Measurements from ENCODE around the gene LY9. TPM values are rescaled to one million over a fixed set of nuclear protein-coding genes. Genes with fewer than 3 reads are reported as not detected.

The LY9 gene
- total and polyA plus RNA-seq, 10 donors: 30.7 to 151 (median 37.8) TPM

DNA sequence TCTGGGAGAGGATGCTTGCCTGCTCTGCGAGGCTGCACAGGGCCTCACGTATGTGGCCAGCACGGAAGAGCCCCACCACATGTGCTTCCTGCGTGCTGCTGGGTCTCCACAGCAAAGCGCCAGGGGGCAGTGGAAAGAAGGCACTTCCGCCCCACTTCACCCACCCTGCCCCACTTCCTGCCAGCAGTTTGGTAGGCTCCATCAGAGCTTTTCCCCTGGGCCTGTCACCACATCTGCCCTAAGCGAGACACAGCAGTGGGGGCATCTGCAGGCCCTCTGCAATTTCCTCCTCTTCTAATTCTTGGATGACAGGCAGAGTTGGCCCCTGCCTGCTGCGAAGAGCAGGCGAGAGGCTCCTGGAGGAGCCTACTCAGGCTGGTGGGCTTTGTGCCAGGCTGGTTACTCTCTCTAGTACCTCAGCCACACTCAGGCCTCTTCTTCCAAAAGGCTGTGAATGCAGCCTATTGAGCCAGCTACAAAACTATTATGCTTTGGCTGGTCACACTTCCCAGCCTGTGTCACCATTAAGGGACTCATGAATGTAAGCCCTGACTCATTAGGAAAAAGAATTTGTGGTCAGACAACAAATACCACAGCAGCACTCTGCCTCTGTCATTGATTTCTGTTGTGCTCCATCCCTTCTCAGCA, 41.7 kb downstream of the LY9 start:
- no peaks in the 10 kb centered on the region for H3K27me3 ChIP-seq (replicated peaks in 1 of 7)
- intact Hi-C loops (cut with DNase I; ENCODE audit: low total_unique reads): no loop called here
- peaks cover 0 to 16% (median 0%) of the 10 kb centered on the region in 6 donors for H3K36me3 ChIP-seq
- peak overlapping the region; percentile 38 to 89 (median 77) for H3K27ac ChIP-seq
- TF ChIP-seq POLR2A (IDR thresholded peaks at IDR 0.05) (no peak), POLR2AphosphoS5 (IDR thresholded peaks at IDR 0.05) (peak; percentile 87 to 88 (median 87))
- TF ChIP-seq, protein P1, sequence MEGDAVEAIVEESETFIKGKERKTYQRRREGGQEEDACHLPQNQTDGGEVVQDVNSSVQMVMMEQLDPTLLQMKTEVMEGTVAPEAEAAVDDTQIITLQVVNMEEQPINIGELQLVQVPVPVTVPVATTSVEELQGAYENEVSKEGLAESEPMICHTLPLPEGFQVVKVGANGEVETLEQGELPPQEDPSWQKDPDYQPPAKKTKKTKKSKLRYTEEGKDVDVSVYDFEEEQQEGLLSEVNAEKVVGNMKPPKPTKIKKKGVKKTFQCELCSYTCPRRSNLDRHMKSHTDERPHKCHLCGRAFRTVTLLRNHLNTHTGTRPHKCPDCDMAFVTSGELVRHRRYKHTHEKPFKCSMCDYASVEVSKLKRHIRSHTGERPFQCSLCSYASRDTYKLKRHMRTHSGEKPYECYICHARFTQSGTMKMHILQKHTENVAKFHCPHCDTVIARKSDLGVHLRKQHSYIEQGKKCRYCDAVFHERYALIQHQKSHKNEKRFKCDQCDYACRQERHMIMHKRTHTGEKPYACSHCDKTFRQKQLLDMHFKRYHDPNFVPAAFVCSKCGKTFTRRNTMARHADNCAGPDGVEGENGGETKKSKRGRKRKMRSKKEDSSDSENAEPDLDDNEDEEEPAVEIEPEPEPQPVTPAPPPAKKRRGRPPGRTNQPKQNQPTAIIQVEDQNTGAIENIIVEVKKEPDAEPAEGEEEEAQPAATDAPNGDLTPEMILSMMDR (IDR thresholded peaks at IDR 0.05 in 8 of 11, conservative IDR thresholded peaks at IDR 0.05 in 3 of 11): peak in 10 of 11 experiments; percentile 42 to 80 (median 61)
- H3K4me1 ChIP-seq: peaks cover 24 to 64% (median 35%) of the 10 kb centered on the region in 6 donors
- 8 to 19% (median 10%) methylated on average over 8 to 9 of the region's 9 CpGs for WGBS, 5 donors
- H3K4me3 ChIP-seq: peak overlapping the region in 1 of 8 donors; percentile 14
- DNase-seq: peak; percentile 95
- no peaks in the 10 kb centered on the region for H3K9me3 ChIP-seq

DNA sequence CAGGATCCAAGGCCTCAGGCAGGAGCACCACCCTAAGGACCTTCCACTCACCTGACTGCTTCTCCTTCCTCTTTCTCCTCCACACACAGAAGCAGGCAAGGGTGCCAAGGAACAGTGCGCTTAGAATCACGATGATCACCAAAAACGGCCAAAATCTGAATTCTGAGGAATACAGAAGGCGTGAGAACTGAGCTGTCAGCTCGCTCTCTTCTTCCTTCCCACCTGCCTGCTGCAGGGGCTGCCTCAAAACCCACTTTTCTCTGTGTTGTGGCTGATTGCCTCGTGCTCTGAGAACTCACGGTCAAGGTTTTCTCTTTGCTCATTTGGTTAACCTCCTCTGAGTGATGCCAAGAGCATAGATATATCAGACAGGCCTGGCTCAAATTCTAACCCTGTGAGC, 42.9 kb downstream of the LY9 start:
- 45 to 63% (median 55%) methylated on average over 7 of the region's 7 CpGs for WGBS, 5 donors
- DNase-seq: no peak
- intact Hi-C loops (cut with DNase I; ENCODE audit: low total_unique reads): no loop called here
- Histone ChIP-seq H3K9me3 (no peaks in the 10 kb centered on the region), H3K4me1 (peaks cover 24 to 75% (median 35%) of the 10 kb centered on the region in 6 donors), H3K27me3 (replicated peaks in 1 of 7) (no peaks in the 10 kb centered on the region), H3K4me3 (no peak overlapping the region), H3K27ac (peak overlapping the region in 6 of 8 donors; percentile 22 to 89 (median 80)), H3K36me3 (peaks cover 0 to 16% (median 0%) of the 10 kb centered on the region in 6 donors)
- TF ChIP-seq, protein P1 (IDR thresholded peaks at IDR 0.05 in 8 of 11, conservative IDR thresholded peaks at IDR 0.05 in 3 of 11): no peak
- TF ChIP-seq POLR2AphosphoS5 (IDR thresholded peaks at IDR 0.05): no peak
- no peak for TF ChIP-seq POLR2A (IDR thresholded peaks at IDR 0.05)

DNA sequence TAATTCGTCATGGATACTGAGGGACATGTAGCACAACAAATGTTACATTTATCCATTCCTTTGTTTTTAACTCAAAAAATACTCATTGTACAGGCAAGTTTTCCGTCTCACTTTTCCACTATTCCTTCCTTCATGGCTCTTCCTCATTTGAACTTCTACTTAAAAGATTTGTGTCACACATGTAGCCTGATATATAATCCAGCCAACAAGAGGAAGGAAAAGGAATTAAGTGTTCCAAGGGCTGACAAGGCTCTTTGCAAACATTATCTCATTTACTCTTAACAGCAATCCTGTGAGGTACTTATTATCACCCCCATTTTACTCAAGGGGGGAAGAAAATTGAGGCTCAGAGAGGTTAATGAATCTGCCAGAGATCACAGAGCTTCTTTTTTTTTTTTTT, 43.8 kb downstream of the LY9 start:
- Histone ChIP-seq H3K36me3 (peaks cover 0 to 11% (median 0%) of the 10 kb centered on the region in 6 donors), H3K9me3 (no peaks in the 10 kb centered on the region), H3K27ac (peak overlapping the region in 1 of 8 donors; percentile 21), H3K4me3 (no peak overlapping the region), H3K27me3 (replicated peaks in 1 of 7) (no peaks in the 10 kb centered on the region), H3K4me1 (peaks cover 24 to 79% (median 35%) of the 10 kb centered on the region in 6 donors)
- intact Hi-C loops (cut with DNase I; ENCODE audit: low total_unique reads): no loop called here
- no peak for TF ChIP-seq POLR2AphosphoS5 (IDR thresholded peaks at IDR 0.05)
- TF ChIP-seq POLR2A (IDR thresholded peaks at IDR 0.05): no peak
- TF ChIP-seq, protein P1 (IDR thresholded peaks at IDR 0.05 in 8 of 11, conservative IDR thresholded peaks at IDR 0.05 in 3 of 11): no peak
- WGBS, 5 donors: 69 to 73% (median 71%) methylated on average over 2 of the region's 2 CpGs
- no peak for DNase-seq

DNA sequence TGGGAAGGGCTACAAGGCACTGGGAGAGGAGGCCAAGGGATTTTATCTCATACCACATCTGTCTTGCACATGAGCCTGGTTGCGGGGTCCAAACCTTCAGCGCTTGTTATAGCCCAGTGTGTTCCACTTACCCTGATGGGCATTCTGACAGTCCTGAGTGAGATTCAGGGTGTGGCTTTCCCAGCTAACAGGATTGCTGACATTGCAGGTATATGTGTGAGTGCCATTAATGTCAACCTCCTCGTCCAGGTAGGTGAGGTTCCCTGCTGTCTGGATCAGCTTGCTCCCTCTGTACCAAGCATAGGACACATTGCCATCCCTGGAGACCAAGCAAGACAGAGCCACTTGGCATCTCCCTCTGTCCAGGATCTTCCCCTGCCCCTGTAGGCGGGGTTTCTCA, 45.1 kb downstream of the LY9 start:
- Histone ChIP-seq H3K27me3 (replicated peaks in 1 of 7) (no peaks in the 10 kb centered on the region), H3K4me1 (peaks cover 24 to 73% (median 34%) of the 10 kb centered on the region in 6 donors)
- no peak for DNase-seq

More for the DNA sequence above, 45.1 kb downstream of the LY9 start:
- H3K9me3 ChIP-seq: no peaks in the 10 kb centered on the region
- TF ChIP-seq POLR2A (IDR thresholded peaks at IDR 0.05) (no peak), POLR2AphosphoS5 (IDR thresholded peaks at IDR 0.05) (no peak)
- TF ChIP-seq, protein P1 (IDR thresholded peaks at IDR 0.05 in 8 of 11, conservative IDR thresholded peaks at IDR 0.05 in 3 of 11): no peak
- H3K4me3 ChIP-seq: no peak overlapping the region
- no peak overlapping the region for H3K27ac ChIP-seq
- intact Hi-C loops (cut with DNase I; ENCODE audit: low total_unique reads): no loop called here
- peaks cover 0 to 11% (median 0%) of the 10 kb centered on the region in 6 donors for H3K36me3 ChIP-seq
- 87 to 100% (median 92%) methylated on average over 3 to 4 of the region's 4 CpGs for WGBS, 5 donors

Measured in spleen (tissue), 11 donors.